GM23338 (cell line): ENCODE data around the gene EPHA6. TPM values are rescaled to one million over a fixed set of nuclear protein-coding genes. Genes with fewer than 3 reads are reported as not detected.

Source experiments
- ATAC-seq: fragments of 200-7000 bp; cut with Tn5 transposase; 3 replicates; pipeline ENCODE4 v1.9.1; 2020
- DNase-seq: peaks from one replicate; pipeline ENCODE4 v3.0.0-alpha.2; 2015; ENCODE audit warnings: low spot score
- H2AFZ ChIP-seq: fragments of 200-600 bp; sonication (generic); 2 replicates; pipeline ENCODE4 v1.8.0; 2016; ENCODE audit warnings: antibody characterized with exemption, mild to moderate bottlenecking, moderate library complexity
- H3F3A ChIP-seq: fragments of 200-600 bp; sonication (generic); replicated peaks from 2 replicates; pipeline ENCODE4 v1.8.0; 2017; ENCODE audit warnings: antibody characterized with exemption, mixed run types, low read depth
- H3K27ac ChIP-seq: fragments of 200-600 bp; sonication (generic); 2 replicates; pipeline ENCODE4 v1.6.1; 2016; ENCODE audit warnings: low read depth
- H3K27me3 ChIP-seq: fragments of 200-600 bp; sonication (generic); 2 replicates; pipeline ENCODE4 v1.8.0; 2016; ENCODE audit warnings: mild to moderate bottlenecking, mixed run types, moderate library complexity; ENCODE audit not compliant: insufficient read depth
- H3K36me3 ChIP-seq: fragments of 200-600 bp; sonication (generic); 2 replicates; pipeline ENCODE4 v1.8.0; 2016; ENCODE audit warnings: mild to moderate bottlenecking; ENCODE audit not compliant: insufficient read depth
- H3K4me1 ChIP-seq: fragments of 200-600 bp; sonication (generic); 2 replicates; pipeline ENCODE4 v1.8.0; 2016; ENCODE audit warnings: mild to moderate bottlenecking, moderate library complexity; ENCODE audit not compliant: insufficient read depth
- H3K4me2 ChIP-seq: fragments of 200-600 bp; sonication (generic); 2 replicates; pipeline ENCODE4 v1.7.1; 2017; ENCODE audit warnings: mixed run types
- H3K4me3 ChIP-seq: fragments of 200-600 bp; sonication (generic); 2 replicates; pipeline ENCODE4 v1.6.1; 2016; ENCODE audit warnings: mixed run types
- H3K79me2 ChIP-seq: fragments of 200-600 bp; sonication (generic); replicated peaks from 2 replicates; pipeline ENCODE4 v1.8.0; 2017; ENCODE audit warnings: mild to moderate bottlenecking; ENCODE audit not compliant: insufficient read depth
- H3K9me2 ChIP-seq: fragments of 200-600 bp; sonication (generic); 2 replicates; pipeline ENCODE4 v1.8.0; 2017; ENCODE audit not compliant: insufficient read depth
- H4K20me1 ChIP-seq: fragments of 200-600 bp; sonication (generic); replicated peaks from 2 replicates; pipeline ENCODE4 v1.8.0; 2017; ENCODE audit warnings: mild to moderate bottlenecking; ENCODE audit not compliant: insufficient read depth
- H3K27ac Mint-ChIP-seq: 2 replicates; pipeline ENCODE4 v1.8.0; 2020; ENCODE audit warnings: inconsistent platforms, mild to moderate bottlenecking, moderate library complexity, mixed read lengths
- H3K27me3 Mint-ChIP-seq: 3 replicates; pipeline ENCODE4 v1.8.0; 2022; ENCODE audit warnings: low read depth, mild to moderate bottlenecking, moderate library complexity, mixed read lengths, inconsistent platforms; ENCODE audit not compliant: insufficient read depth, poor library complexity
- H3K36me3 Mint-ChIP-seq: 3 replicates; pipeline ENCODE4 v1.8.0; 2021; ENCODE audit warnings: low read depth, mild to moderate bottlenecking, inconsistent platforms, moderate library complexity, mixed read lengths
- H3K4me1 Mint-ChIP-seq: 3 replicates; pipeline ENCODE4 v1.8.0; 2020; ENCODE audit warnings: mild to moderate bottlenecking, inconsistent platforms, mixed read lengths
- H3K4me3 Mint-ChIP-seq: 3 replicates; pipeline ENCODE4 v1.8.0; 2021; ENCODE audit warnings: moderate library complexity, mild to moderate bottlenecking, inconsistent platforms, mixed read lengths
- H3K9me3 Mint-ChIP-seq: 3 replicates; pipeline ENCODE4 v1.8.0; 2020; ENCODE audit warnings: moderate library complexity, mild to moderate bottlenecking, inconsistent platforms, mixed read lengths
- CREB1 ChIP-seq: fragments of 250-450 bp; sonication (Bioruptor Pico); IDR thresholded peaks from 2 replicates; pipeline ENCODE4 v1.5.0; 2020; ENCODE audit warnings: low read depth, mild to moderate bottlenecking, moderate library complexity
- EZH2 ChIP-seq: fragments of 200-600 bp; sonication (generic); IDR thresholded peaks from one replicate; pipeline ENCODE4 v1.8.0; 2017; ENCODE audit warnings: antibody characterized with exemption, mild to moderate bottlenecking, low read depth; ENCODE audit not compliant: unreplicated experiment
- EZH2phosphoT487 ChIP-seq: fragments of 200-600 bp; sonication (generic); IDR thresholded peaks from one replicate; pipeline ENCODE4 v1.8.1; 2018; ENCODE audit warnings: antibody characterized with exemption; ENCODE audit not compliant: unreplicated experiment
- JUNB ChIP-seq: IDR thresholded peaks from one replicate; pipeline ENCODE4 v1.6.1; 2016; ENCODE audit warnings: antibody characterized with exemption; ENCODE audit not compliant: unreplicated experiment
- NANOG ChIP-seq: IDR thresholded peaks from 2 replicates; pipeline ENCODE4 v1.6.1; 2016; ENCODE audit warnings: antibody characterized with exemption, borderline replicate concordance
- POLR2AphosphoS5 ChIP-seq: IDR thresholded peaks from 2 replicates; pipeline ENCODE4 v1.6.1; 2016; ENCODE audit warnings: antibody characterized with exemption, low read depth
- STAT1 ChIP-seq: IDR thresholded peaks from one replicate; pipeline ENCODE4 v1.6.1; 2016; ENCODE audit warnings: antibody characterized with exemption; ENCODE audit not compliant: unreplicated experiment
- ZNF114 ChIP-seq: fragments of 250-450 bp; sonication (Bioruptor Pico); IDR thresholded peaks from 2 replicates; pipeline ENCODE4 v1.5.0; 2020; ENCODE audit warnings: mild to moderate bottlenecking, moderate library complexity
- ZNF331 ChIP-seq: fragments of 250-450 bp; sonication (Bioruptor Pico); IDR thresholded peaks from 2 replicates; pipeline ENCODE4 v1.5.0; 2020; ENCODE audit warnings: low read depth, mild to moderate bottlenecking, moderate library complexity
- polyA plus RNA-seq: library from polyadenylated mRNA; unstranded; fragments of >200 nt; fragmentation: Nextera tagmentation; extraction: Ambion mirVana; gene quantifications from 2 replicates; pipeline ENCODE4 v1.2.1, GENCODE V29; 2016
- total RNA-seq: library from RNA; depleted of rRNA; stranded (reverse); fragments of >200 nt; shearing (Covaris generic); gene quantifications from 2 replicates; pipeline ENCODE4 v1.2.3, GENCODE V29; 2014
- TF ChIP-seq, protein P1 (sequence below): IDR thresholded peaks from one replicate; pipeline ENCODE4 v1.6.1; 2018; ENCODE audit warnings: antibody characterized with exemption; ENCODE audit not compliant: unreplicated experiment
- TF ChIP-seq, protein P2 (sequence below), 2 experiments: fragments of 200-600 bp in 1 of 2; sonication (generic) in 1 of 2; conservative IDR thresholded peaks; 2 replicates each; pipeline versions ENCODE4 v1.5.1 to v1.6.1; 2016 to 2017; ENCODE audit warnings: antibody characterized with exemption in 2 of 2, low read depth in 2 of 2, mild to moderate bottlenecking in 2 of 2, moderate library complexity in 1 of 2
- TF ChIP-seq, protein P3 (sequence below): fragments of 250-450 bp; sonication (Bioruptor Pico); IDR thresholded peaks from 2 replicates; pipeline ENCODE4 v1.5.0; 2020; ENCODE audit warnings: mild to moderate bottlenecking, moderate library complexity
- TF ChIP-seq, protein P4 (sequence below): IDR thresholded peaks from 2 replicates; pipeline ENCODE4 v1.6.1; 2016; ENCODE audit warnings: antibody characterized with exemption

Gene EPHA6
- total and polyA plus RNA-seq, 2 experiments from 2014 or later = 0.37 to 2.6 TPM

DNA sequence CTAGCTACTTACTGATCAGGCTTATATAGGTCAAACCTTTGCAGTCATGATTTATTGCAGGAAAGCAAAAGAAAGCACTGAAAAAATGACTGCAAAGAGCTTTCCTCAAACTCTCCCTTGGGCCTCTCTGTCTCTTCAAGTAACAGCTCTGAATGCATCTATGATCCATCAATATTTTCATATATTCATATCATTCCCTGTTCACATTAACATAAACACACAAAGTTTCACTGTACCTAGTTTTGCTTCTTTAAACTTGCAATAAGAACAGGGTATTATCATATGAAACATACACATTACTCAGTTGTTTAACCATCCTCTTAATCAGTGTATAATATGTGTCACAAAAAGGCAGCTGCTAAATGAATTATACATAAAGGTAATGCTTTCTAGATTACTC is 842.2 kb downstream of the EPHA6 start:
- no peak overlapping the region for H3K4me3 Mint-ChIP-seq
- H3K4me1 Mint-ChIP-seq = peaks cover 17% of the 10 kb centered on the region
- Histone ChIP-seq H3K9me2 (no peaks in the 10 kb centered on the region), H3K4me1 (peaks cover 5% of the 10 kb centered on the region), H2AFZ (no peak overlapping the region), H3K4me3 (no peak overlapping the region), H3F3A (no peaks in the 10 kb centered on the region), H3K4me2 (no peak overlapping the region), H3K36me3 (no peaks in the 10 kb centered on the region), H3K27me3 (no peaks in the 10 kb centered on the region), H3K27ac (no peak overlapping the region), H4K20me1 (no peaks in the 10 kb centered on the region), H3K79me2 (no peaks in the 10 kb centered on the region)
- no peaks in the 10 kb centered on the region for H3K9me3 Mint-ChIP-seq
- no peaks in the 10 kb centered on the region for H3K27me3 Mint-ChIP-seq
- DNase-seq (no peak), ATAC-seq (no peak)
- TF ChIP-seq, protein P1, sequence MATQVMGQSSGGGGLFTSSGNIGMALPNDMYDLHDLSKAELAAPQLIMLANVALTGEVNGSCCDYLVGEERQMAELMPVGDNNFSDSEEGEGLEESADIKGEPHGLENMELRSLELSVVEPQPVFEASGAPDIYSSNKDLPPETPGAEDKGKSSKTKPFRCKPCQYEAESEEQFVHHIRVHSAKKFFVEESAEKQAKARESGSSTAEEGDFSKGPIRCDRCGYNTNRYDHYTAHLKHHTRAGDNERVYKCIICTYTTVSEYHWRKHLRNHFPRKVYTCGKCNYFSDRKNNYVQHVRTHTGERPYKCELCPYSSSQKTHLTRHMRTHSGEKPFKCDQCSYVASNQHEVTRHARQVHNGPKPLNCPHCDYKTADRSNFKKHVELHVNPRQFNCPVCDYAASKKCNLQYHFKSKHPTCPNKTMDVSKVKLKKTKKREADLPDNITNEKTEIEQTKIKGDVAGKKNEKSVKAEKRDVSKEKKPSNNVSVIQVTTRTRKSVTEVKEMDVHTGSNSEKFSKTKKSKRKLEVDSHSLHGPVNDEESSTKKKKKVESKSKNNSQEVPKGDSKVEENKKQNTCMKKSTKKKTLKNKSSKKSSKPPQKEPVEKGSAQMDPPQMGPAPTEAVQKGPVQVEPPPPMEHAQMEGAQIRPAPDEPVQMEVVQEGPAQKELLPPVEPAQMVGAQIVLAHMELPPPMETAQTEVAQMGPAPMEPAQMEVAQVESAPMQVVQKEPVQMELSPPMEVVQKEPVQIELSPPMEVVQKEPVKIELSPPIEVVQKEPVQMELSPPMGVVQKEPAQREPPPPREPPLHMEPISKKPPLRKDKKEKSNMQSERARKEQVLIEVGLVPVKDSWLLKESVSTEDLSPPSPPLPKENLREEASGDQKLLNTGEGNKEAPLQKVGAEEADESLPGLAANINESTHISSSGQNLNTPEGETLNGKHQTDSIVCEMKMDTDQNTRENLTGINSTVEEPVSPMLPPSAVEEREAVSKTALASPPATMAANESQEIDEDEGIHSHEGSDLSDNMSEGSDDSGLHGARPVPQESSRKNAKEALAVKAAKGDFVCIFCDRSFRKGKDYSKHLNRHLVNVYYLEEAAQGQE = no peak
- TF ChIP-seq JUNB (no peak), STAT1 (no peak), ZNF114 (no peak), POLR2AphosphoS5 (no peak), NANOG (no peak), EZH2 (no peak), CREB1 (no peak), ZNF331 (CRISPR knock-in tag) (no peak), EZH2phosphoT487 (no peak)
- TF ChIP-seq, protein P2, sequence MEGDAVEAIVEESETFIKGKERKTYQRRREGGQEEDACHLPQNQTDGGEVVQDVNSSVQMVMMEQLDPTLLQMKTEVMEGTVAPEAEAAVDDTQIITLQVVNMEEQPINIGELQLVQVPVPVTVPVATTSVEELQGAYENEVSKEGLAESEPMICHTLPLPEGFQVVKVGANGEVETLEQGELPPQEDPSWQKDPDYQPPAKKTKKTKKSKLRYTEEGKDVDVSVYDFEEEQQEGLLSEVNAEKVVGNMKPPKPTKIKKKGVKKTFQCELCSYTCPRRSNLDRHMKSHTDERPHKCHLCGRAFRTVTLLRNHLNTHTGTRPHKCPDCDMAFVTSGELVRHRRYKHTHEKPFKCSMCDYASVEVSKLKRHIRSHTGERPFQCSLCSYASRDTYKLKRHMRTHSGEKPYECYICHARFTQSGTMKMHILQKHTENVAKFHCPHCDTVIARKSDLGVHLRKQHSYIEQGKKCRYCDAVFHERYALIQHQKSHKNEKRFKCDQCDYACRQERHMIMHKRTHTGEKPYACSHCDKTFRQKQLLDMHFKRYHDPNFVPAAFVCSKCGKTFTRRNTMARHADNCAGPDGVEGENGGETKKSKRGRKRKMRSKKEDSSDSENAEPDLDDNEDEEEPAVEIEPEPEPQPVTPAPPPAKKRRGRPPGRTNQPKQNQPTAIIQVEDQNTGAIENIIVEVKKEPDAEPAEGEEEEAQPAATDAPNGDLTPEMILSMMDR (conservative IDR thresholded peaks at IDR 0.05; ENCODE audit: low read depth in 2 of 2) = no peak
- TF ChIP-seq, protein P3, sequence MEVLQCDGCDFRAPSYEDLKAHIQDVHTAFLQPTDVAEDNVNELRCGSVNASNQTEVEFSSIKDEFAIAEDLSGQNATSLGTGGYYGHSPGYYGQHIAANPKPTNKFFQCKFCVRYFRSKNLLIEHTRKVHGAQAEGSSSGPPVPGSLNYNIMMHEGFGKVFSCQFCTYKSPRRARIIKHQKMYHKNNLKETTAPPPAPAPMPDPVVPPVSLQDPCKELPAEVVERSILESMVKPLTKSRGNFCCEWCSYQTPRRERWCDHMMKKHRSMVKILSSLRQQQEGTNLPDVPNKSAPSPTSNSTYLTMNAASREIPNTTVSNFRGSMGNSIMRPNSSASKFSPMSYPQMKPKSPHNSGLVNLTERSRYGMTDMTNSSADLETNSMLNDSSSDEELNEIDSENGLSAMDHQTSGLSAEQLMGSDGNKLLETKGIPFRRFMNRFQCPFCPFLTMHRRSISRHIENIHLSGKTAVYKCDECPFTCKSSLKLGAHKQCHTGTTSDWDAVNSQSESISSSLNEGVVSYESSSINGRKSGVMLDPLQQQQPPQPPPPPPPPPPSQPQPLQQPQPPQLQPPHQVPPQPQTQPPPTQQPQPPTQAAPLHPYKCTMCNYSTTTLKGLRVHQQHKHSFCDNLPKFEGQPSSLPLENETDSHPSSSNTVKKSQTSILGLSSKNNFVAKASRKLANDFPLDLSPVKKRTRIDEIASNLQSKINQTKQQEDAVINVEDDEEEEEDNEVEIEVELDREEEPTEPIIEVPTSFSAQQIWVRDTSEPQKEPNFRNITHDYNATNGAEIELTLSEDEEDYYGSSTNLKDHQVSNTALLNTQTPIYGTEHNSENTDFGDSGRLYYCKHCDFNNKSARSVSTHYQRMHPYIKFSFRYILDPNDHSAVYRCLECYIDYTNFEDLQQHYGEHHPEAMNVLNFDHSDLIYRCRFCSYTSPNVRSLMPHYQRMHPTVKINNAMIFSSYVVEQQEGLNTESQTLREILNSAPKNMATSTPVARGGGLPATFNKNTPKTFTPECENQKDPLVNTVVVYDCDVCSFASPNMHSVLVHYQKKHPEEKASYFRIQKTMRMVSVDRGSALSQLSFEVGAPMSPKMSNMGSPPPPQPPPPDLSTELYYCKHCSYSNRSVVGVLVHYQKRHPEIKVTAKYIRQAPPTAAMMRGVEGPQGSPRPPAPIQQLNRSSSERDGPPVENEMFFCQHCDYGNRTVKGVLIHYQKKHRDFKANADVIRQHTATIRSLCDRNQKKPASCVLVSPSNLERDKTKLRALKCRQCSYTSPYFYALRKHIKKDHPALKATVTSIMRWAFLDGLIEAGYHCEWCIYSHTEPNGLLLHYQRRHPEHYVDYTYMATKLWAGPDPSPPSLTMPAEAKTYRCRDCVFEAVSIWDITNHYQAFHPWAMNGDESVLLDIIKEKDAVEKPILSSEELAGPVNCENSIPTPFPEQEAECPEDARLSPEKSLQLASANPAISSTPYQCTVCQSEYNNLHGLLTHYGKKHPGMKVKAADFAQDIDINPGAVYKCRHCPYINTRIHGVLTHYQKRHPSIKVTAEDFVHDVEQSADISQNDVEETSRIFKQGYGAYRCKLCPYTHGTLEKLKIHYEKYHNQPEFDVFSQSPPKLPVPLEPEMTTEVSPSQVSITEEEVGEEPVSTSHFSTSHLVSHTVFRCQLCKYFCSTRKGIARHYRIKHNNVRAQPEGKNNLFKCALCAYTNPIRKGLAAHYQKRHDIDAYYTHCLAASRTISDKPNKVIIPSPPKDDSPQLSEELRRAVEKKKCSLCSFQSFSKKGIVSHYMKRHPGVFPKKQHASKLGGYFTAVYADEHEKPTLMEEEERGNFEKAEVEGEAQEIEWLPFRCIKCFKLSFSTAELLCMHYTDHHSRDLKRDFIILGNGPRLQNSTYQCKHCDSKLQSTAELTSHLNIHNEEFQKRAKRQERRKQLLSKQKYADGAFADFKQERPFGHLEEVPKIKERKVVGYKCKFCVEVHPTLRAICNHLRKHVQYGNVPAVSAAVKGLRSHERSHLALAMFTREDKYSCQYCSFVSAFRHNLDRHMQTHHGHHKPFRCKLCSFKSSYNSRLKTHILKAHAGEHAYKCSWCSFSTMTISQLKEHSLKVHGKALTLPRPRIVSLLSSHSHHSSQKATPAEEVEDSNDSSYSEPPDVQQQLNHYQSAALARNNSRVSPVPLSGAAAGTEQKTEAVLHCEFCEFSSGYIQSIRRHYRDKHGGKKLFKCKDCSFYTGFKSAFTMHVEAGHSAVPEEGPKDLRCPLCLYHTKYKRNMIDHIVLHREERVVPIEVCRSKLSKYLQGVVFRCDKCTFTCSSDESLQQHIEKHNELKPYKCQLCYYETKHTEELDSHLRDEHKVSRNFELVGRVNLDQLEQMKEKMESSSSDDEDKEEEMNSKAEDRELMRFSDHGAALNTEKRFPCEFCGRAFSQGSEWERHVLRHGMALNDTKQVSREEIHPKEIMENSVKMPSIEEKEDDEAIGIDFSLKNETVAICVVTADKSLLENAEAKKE (CRISPR knock-in tag) = no peak
- TF ChIP-seq, protein P4, sequence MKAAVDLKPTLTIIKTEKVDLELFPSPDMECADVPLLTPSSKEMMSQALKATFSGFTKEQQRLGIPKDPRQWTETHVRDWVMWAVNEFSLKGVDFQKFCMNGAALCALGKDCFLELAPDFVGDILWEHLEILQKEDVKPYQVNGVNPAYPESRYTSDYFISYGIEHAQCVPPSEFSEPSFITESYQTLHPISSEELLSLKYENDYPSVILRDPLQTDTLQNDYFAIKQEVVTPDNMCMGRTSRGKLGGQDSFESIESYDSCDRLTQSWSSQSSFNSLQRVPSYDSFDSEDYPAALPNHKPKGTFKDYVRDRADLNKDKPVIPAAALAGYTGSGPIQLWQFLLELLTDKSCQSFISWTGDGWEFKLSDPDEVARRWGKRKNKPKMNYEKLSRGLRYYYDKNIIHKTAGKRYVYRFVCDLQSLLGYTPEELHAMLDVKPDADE = no peak
- H3K27ac Mint-ChIP-seq = no peak overlapping the region
- H3K36me3 Mint-ChIP-seq = no peaks in the 10 kb centered on the region
